Osteoblast (primary cell): ENCODE measurements around the gene CERS5. TPM values are rescaled to one million over a fixed set of nuclear protein-coding genes. Genes with fewer than 3 reads are reported as not detected.

Experiments used
- DNase-seq: peaks from one replicate; pipeline ENCODE4 v3.0.0; 2011; ENCODE audit warnings: low spot score, mixed read lengths; ENCODE audit not compliant: insufficient read length; ENCODE audit errors: missing footprints
- H2AFZ ChIP-seq: 2 replicates; pipeline ENCODE4 v1.6.0; 2011; ENCODE audit warnings: mild to moderate bottlenecking, low read length
- H3K27ac ChIP-seq: 2 replicates; pipeline ENCODE4 v1.5.1; 2011; ENCODE audit warnings: mild to moderate bottlenecking, low read depth, low read length, moderate library complexity
- H3K27me3 ChIP-seq: 2 replicates; pipeline ENCODE4 v1.6.0; 2012; ENCODE audit warnings: mild to moderate bottlenecking, control low read depth, inconsistent platforms, low read length, moderate library complexity; ENCODE audit not compliant: insufficient read depth
- H3K36me3 ChIP-seq: 2 replicates; pipeline ENCODE4 v1.5.1; 2011; ENCODE audit warnings: mild to moderate bottlenecking, low read length, control low read depth, moderate library complexity; ENCODE audit not compliant: insufficient read depth
- H3K4me1 ChIP-seq: 2 replicates; pipeline ENCODE4 v1.5.1; 2011; ENCODE audit warnings: mild to moderate bottlenecking, low read length, control low read depth, moderate library complexity; ENCODE audit not compliant: insufficient read depth
- H3K4me2 ChIP-seq: 2 replicates; pipeline ENCODE4 v1.6.0; 2011; ENCODE audit warnings: mild to moderate bottlenecking, low read length; ENCODE audit not compliant: insufficient read depth
- H3K4me3 ChIP-seq: fragments of 200-600 bp; sonication (generic); 3 replicates; pipeline ENCODE4 v1.5.1; 2012; ENCODE audit warnings: mild to moderate bottlenecking, low read length, inconsistent platforms; ENCODE audit not compliant: insufficient read depth
- H3K79me2 ChIP-seq: 2 replicates; pipeline ENCODE4 v1.6.0; 2012; ENCODE audit warnings: mild to moderate bottlenecking, low read length, control low read depth, inconsistent platforms; ENCODE audit not compliant: insufficient read depth
- H3K9me3 ChIP-seq: 2 replicates; pipeline ENCODE4 v1.5.1; 2011; ENCODE audit warnings: low read depth, low read length, control low read depth
- H4K20me1 ChIP-seq: 2 replicates; pipeline ENCODE4 v1.6.0; 2012; ENCODE audit warnings: mild to moderate bottlenecking, low read length, control low read depth; ENCODE audit not compliant: insufficient read depth
- total RNA-seq: library from RNA; depleted of rRNA; stranded (reverse); fragments of >200 nt; gene quantifications from 2 replicates; pipeline ENCODE4 v1.2.3, GENCODE V29; 2012
- TF ChIP-seq, protein P1 (sequence below): IDR thresholded peaks from 2 replicates; pipeline ENCODE4 v1.5.1; 2011; ENCODE audit warnings: mild to moderate bottlenecking, low read depth, low read length, moderate library complexity; ENCODE audit errors: extremely low read depth

The CERS5 gene
- total RNA-seq, 1 donor, result 33.7 TPM

DNA sequence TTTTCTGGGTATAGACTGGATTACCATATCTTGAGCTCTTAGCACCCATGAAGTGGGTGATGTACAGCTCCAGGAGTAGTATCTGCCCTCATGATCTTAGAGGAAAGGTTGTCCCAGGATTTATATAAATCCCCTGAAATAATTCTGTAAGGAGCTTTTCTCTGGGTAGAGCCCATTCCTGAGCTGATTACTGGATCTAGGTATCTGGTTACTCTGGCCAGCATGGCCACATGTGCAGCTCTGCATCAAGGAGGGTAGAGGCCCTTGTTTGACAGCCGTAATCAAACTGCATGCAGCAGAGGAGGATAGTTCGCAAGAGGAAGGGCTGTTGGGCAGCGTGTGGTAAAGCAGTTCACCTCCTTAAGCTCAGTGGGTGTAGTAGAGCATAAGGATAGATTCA is 46.6 kb downstream of the CERS5 start:
- TF ChIP-seq, protein P1, sequence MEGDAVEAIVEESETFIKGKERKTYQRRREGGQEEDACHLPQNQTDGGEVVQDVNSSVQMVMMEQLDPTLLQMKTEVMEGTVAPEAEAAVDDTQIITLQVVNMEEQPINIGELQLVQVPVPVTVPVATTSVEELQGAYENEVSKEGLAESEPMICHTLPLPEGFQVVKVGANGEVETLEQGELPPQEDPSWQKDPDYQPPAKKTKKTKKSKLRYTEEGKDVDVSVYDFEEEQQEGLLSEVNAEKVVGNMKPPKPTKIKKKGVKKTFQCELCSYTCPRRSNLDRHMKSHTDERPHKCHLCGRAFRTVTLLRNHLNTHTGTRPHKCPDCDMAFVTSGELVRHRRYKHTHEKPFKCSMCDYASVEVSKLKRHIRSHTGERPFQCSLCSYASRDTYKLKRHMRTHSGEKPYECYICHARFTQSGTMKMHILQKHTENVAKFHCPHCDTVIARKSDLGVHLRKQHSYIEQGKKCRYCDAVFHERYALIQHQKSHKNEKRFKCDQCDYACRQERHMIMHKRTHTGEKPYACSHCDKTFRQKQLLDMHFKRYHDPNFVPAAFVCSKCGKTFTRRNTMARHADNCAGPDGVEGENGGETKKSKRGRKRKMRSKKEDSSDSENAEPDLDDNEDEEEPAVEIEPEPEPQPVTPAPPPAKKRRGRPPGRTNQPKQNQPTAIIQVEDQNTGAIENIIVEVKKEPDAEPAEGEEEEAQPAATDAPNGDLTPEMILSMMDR, result no peak
- Histone ChIP-seq H3K4me3 (no peak overlapping the region), H3K36me3 (peaks cover 12% of the 10 kb centered on the region), H3K79me2 (peaks cover 53% of the 10 kb centered on the region), H3K4me2 (no peak overlapping the region), H3K27me3 (no peaks in the 10 kb centered on the region), H4K20me1 (peaks cover 13% of the 10 kb centered on the region), H2AFZ (no peak overlapping the region), H3K9me3 (no peaks in the 10 kb centered on the region), H3K27ac (no peak overlapping the region), H3K4me1 (no peaks in the 10 kb centered on the region)
- no peak for DNase-seq

DNA sequence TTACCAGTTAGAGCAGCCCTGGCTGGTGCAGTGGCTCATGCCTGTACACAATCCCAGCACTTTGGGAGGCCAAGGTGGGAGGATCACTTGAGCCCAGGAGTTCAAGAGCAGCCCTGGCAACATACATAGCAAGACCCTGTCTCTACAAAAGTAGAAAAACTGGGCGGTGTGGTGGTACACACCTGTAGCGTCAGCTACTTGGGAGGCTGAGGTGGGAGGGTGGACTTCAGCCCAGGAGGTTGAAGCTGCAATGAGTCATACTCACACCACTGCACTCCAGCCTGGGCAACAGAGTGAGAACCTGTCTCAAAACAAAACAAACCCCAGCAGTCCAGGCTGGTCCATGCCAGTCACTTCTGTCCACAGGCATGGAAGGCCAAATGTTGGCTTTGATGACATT is 47.8 kb downstream of the CERS5 start:
- no peak overlapping the region for H3K27ac ChIP-seq
- H3K4me3 ChIP-seq, result no peak overlapping the region
- H3K9me3 ChIP-seq, result no peaks in the 10 kb centered on the region
- TF ChIP-seq, protein P1, result no peak
- H3K27me3 ChIP-seq, result no peaks in the 10 kb centered on the region
- H3K79me2 ChIP-seq, result peaks cover 62% of the 10 kb centered on the region
- no peak for DNase-seq
- no peak overlapping the region for H2AFZ ChIP-seq
- no peak overlapping the region for H3K4me2 ChIP-seq
- peaks cover 12% of the 10 kb centered on the region for H3K36me3 ChIP-seq
- peaks cover 13% of the 10 kb centered on the region for H4K20me1 ChIP-seq
- no peaks in the 10 kb centered on the region for H3K4me1 ChIP-seq

DNA sequence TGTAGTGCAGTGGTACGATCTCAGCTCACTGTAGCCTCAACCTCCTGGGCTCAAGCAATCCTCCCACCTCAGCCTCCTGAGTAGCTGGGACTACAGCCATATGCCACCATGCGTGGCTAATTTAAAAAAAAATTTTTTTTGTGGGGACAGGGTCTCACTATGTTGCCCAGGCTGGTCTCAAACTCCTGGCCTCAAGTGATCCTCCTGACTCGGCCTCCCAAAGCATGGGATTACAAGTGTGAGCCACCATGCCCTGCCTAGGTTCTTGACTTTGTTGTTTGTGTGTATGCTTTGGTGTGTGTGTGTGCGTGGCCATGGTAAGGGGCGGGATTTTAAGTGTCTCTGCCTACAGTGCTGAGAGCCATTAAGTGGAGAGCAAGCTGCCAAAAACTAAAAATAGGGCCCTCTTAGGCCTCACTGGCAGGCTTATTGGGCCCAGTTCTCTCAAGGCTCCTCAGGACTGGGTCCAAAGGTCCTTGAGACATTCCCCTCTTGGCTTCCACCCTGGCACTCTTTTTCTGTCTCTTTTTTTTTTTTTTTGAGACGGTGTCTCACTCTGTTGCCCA is 50.0 kb downstream of the CERS5 start:
- H3K4me1 ChIP-seq, result peaks cover 6% of the 10 kb centered on the region
- H3K27me3 ChIP-seq, result no peaks in the 10 kb centered on the region
- TF ChIP-seq, protein P1, result no peak
- no peak overlapping the region for H3K4me3 ChIP-seq
- H3K4me2 ChIP-seq, result no peak overlapping the region
- H3K9me3 ChIP-seq, result no peaks in the 10 kb centered on the region
- no peak overlapping the region for H2AFZ ChIP-seq
- peaks cover 80% of the 10 kb centered on the region for H3K79me2 ChIP-seq
- no peak overlapping the region for H3K27ac ChIP-seq
- peaks cover 12% of the 10 kb centered on the region for H3K36me3 ChIP-seq
- DNase-seq, result peak; percentile 29
- peaks cover 13% of the 10 kb centered on the region for H4K20me1 ChIP-seq

DNA sequence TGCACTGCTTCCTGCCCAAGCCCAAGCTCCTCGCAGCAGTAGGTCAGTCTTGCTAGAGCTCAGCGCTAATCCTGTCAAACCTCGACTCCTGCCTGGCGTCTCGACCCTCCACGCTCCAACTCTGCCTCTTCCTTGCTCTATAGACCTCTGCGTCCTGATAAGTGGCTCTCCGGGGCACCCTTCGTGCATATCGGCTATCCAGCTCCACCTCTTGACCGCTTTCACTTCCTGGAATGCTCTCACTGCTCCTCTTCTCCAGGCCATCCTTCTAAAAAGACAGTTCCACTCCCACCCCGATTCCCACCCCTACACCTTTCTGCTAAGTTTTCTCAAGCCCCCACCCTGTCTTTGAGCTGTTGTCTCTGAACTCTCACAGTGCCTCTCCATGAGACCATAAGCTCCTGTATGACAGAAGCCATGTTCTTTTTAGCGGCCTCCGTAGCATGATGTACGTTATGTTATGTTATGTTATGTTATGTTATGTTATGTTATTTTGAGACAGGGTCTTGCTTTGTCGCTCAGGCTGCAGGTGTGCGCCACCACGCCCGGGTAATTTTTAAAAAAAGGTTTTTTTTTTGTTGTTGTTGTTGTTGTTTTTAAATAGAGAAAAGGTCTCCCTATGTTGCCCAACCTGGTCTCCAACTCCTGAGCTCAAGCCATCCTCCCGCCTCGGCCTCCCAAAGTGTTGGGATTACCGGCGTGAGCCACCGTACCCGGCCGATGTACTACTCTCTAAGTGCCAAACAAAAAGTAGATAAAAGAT is 54.5 kb downstream of the CERS5 start:
- peak; percentile 87 for DNase-seq
- Histone ChIP-seq H3K79me2 (peaks cover 48% of the 10 kb centered on the region), H2AFZ (peak overlapping the region; percentile 85), H3K27me3 (no peaks in the 10 kb centered on the region), H3K4me2 (peak overlapping the region; percentile 89), H3K9me3 (no peaks in the 10 kb centered on the region), H3K27ac (peak overlapping the region; percentile 95), H3K4me3 (peak overlapping the region; percentile 77), H3K4me1 (peaks cover 23% of the 10 kb centered on the region), H4K20me1 (peaks cover 8% of the 10 kb centered on the region), H3K36me3 (peaks cover 3% of the 10 kb centered on the region)
- TF ChIP-seq, protein P1, result no peak
